Prostate gland (tissue), 2 donors: ENCODE data around the gene SCO2. TPM values are rescaled to one million over a fixed set of nuclear protein-coding genes. Genes with fewer than 3 reads are reported as not detected.

Experiments
- DNase-seq: peaks from one replicate; pipeline ENCODE4 v3.0.0-alpha.2; 2019; ENCODE audit warnings: low spot score
- H3K27ac ChIP-seq, 2 donors: fragments of 200-600 bp; sonication (generic); 2 replicates each; pipeline ENCODE4 v1.5.1; 2017 to 2019
- H3K27me3 ChIP-seq: fragments of 200-600 bp; sonication (generic); replicated peaks from 2 replicates; pipeline ENCODE4 v1.5.1; 2019; ENCODE audit not compliant: insufficient read depth
- H3K36me3 ChIP-seq, 2 donors: fragments of 200-600 bp; sonication (generic); 1 replicate in 1 of 2; 2 replicates in 1 of 2; pipeline versions ENCODE4 v1.5.1 to v1.8.1; 2017 to 2019
- H3K4me1 ChIP-seq: fragments of 200-600 bp; sonication (generic); replicated peaks from 2 replicates; pipeline ENCODE4 v1.5.1; 2019
- H3K4me3 ChIP-seq, 2 donors: fragments of 200-600 bp; sonication (generic); 2 replicates each; pipeline ENCODE4 v1.5.1; 2017 to 2019
- H3K9me3 ChIP-seq: fragments of 200-600 bp; sonication (generic); 2 replicates; pipeline ENCODE4 v1.5.1; 2017
- POLR2A ChIP-seq: fragments of 450-650 bp; IDR thresholded peaks from one replicate; pipeline ENCODE4 v1.6.1; 2016; ENCODE audit warnings: antibody characterized with exemption, mild to moderate bottlenecking
- POLR2AphosphoS5 ChIP-seq: sonication (generic); formaldehyde crosslinking; IDR thresholded peaks from one replicate; pipeline ENCODE4 v1.6.1; 2017; ENCODE audit warnings: antibody characterized with exemption
- WGBS: methylation state at CpG from one replicate; pipeline ENCODE4 v1.1.5; 2018; 5-methylcytosine and 5-hydroxymethylcytosine counted together
- intact Hi-C: fragments of 100-400 bp; cut with DNase I; formaldehyde crosslinking; loops from one replicate; pipeline ENCODE4 v1.14.2; 2022
- total RNA-seq, 2 donors: library from RNA; depleted of rRNA; stranded (reverse); fragments of >200 nt; gene quantifications; one replicate each; pipeline ENCODE4 v1.1.0, GENCODE V29; 2016
- TF ChIP-seq, protein P1 (sequence below), 4 experiments: fragments of 200-600 bp in 2 of 4; fragments of 450-650 bp in 2 of 4; sonication (generic) in 2 of 4; IDR thresholded peaks; 1 replicate in 3 of 4; 2 replicates in 1 of 4; pipeline ENCODE4 v1.5.1; 2016 to 2019; ENCODE audit warnings: antibody characterized with exemption in 4 of 4, mild to moderate bottlenecking in 2 of 4, moderate library complexity in 2 of 4

SCO2 gene
- total RNA-seq, 2 donors from 2014 or later = 1.5 to 8.3 TPM

DNA sequence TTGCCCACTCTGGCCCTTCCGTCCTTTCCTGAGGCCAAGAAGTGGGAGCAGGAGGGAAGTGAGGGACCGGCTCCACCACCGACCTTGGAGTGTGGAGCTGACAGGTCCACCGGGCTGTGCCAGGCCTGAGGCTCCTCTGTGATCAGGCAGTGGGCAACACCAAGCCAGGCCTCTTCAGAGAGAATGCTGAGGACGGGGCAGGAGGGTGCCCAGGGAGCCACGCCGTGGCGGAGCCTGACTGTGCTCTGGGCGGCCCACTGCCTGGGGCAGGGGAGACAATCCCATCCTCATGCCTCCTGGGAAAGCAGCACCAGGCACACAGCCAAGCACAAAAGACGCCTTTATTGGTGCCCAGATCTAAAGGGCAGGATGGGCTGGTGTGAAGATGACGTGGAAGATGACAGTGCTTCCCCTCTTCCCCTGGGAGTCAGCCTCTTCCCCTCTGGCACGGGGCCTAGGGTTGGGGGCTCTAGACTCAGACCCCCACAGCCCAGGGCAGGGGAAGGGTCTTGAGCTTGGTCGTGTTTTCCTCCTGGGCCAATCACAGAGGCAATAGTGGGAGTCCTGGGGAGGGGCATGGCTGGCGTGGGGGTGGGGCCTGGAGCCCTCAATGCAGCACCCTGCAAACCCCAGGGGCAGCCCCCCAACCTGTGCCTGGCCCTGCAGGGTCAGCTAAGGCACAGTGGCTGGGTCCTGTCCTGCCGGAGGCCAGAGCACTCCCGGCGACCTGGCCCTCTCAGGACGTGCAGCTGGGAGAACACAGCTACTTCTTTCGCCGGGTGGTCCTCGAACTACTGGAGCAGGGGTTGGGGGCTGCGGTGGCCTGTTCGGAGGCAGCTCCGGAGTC, 22.5 kb downstream of the SCO2 start:
- DNase-seq = no peak
- peaks cover 9% of the 10 kb centered on the region for H3K4me1 ChIP-seq
- H3K27me3 ChIP-seq = no peaks in the 10 kb centered on the region
- peaks cover 0 to 14% of the 10 kb centered on the region in 2 donors for H3K36me3 ChIP-seq
- no peaks in the 10 kb centered on the region for H3K9me3 ChIP-seq
- TF ChIP-seq POLR2A = no peak
- TF ChIP-seq, protein P1, sequence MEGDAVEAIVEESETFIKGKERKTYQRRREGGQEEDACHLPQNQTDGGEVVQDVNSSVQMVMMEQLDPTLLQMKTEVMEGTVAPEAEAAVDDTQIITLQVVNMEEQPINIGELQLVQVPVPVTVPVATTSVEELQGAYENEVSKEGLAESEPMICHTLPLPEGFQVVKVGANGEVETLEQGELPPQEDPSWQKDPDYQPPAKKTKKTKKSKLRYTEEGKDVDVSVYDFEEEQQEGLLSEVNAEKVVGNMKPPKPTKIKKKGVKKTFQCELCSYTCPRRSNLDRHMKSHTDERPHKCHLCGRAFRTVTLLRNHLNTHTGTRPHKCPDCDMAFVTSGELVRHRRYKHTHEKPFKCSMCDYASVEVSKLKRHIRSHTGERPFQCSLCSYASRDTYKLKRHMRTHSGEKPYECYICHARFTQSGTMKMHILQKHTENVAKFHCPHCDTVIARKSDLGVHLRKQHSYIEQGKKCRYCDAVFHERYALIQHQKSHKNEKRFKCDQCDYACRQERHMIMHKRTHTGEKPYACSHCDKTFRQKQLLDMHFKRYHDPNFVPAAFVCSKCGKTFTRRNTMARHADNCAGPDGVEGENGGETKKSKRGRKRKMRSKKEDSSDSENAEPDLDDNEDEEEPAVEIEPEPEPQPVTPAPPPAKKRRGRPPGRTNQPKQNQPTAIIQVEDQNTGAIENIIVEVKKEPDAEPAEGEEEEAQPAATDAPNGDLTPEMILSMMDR (IDR thresholded peaks at IDR 0.05) = no peak
- TF ChIP-seq POLR2AphosphoS5 = no peak
- intact Hi-C loops = no loop called here
- no peak overlapping the region for H3K4me3 ChIP-seq
- H3K27ac ChIP-seq = no peak overlapping the region
- 88% methylated on average over 24 of the region's 24 CpGs for WGBS

GRCh38 chr22:50502096-50502495, 23.3 kb downstream of the SCO2 start:
- Histone ChIP-seq H3K27ac (no peak overlapping the region), H3K36me3 (peaks cover 0 to 14% of the 10 kb centered on the region in 2 donors), H3K9me3 (no peaks in the 10 kb centered on the region), H3K4me1 (peaks cover 9% of the 10 kb centered on the region), H3K4me3 (no peak overlapping the region), H3K27me3 (no peaks in the 10 kb centered on the region)
- DNase-seq = no peak
- TF ChIP-seq POLR2AphosphoS5 (no peak), POLR2A (no peak)
- TF ChIP-seq, protein P1 (IDR thresholded peaks at IDR 0.05) = no peak
- intact Hi-C loops = no loop called here
- 82% methylated on average over 6 of the region's 6 CpGs for WGBS

GRCh38 chr22:50500452-50500851, 24.9 kb downstream of the SCO2 start:
- no peaks in the 10 kb centered on the region for H3K4me1 ChIP-seq
- TF ChIP-seq, protein P1 (IDR thresholded peaks at IDR 0.05) = no peak
- no peak for TF ChIP-seq POLR2AphosphoS5
- TF ChIP-seq POLR2A = no peak
- H3K4me3 ChIP-seq = no peak overlapping the region
- DNase-seq = no peak
- H3K27ac ChIP-seq = no peak overlapping the region
- H3K36me3 ChIP-seq = peaks cover 0 to 10% of the 10 kb centered on the region in 2 donors
- intact Hi-C loops = no loop called here
- WGBS = 95% methylated on average over 12 of the region's 12 CpGs
- no peaks in the 10 kb centered on the region for H3K9me3 ChIP-seq
- no peaks in the 10 kb centered on the region for H3K27me3 ChIP-seq

DNA sequence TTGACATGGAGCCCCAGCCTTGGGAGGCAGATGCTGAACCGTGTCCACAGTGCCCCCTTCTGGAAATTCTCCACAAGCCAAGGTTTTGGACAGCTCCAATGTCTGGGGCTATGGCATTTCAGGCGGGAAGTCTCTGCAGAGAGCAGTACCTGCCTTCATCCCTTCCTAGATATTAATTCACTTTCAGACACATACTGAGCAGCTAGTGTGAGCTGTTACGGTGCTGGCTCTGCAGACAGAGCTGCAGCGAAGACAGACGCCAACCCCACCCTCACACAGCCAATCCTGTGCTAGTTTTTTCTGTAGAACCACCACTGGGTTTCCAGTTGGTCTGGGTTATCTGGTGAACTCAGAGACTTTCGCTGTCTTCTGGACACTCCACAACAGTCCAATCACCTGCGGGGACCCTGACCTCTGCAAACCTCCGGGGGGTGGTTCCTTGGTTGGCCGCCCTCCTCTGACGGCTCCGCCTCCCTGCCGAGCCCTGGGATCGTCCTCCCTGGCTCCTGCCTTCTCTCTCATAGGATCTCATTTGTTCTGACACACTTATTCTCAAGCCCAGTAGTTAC, 27.0 kb downstream of the SCO2 start:
- intact Hi-C loops = no loop called here
- WGBS = 10% methylated on average over 13 of the region's 13 CpGs
- H3K4me3 ChIP-seq = no peak overlapping the region
- DNase-seq = peak; percentile 66
- H3K27ac ChIP-seq = no peak overlapping the region
- no peaks in the 10 kb centered on the region for H3K4me1 ChIP-seq
- TF ChIP-seq POLR2AphosphoS5 (peak; percentile 16), POLR2A (no peak)
- TF ChIP-seq, protein P1 (IDR thresholded peaks at IDR 0.05) = peak in 3 of 4 experiments; percentile 41 to 71 (median 58)
- H3K9me3 ChIP-seq = no peaks in the 10 kb centered on the region
- H3K36me3 ChIP-seq = no peaks in the 10 kb centered on the region
- H3K27me3 ChIP-seq = no peaks in the 10 kb centered on the region
